RWPE1 (cell line): ENCODE measurements around the gene ELFN2.

Source experiments
- CTCF ChIA-PET: fragments of 350-600 bp; sonication (Branson Sonifier 250); formaldehyde crosslinking; extraction: SDS; loops from one replicate; lab custom pipeline; 2021; lab: Yijun Ruan, JAX
- POLR2A ChIA-PET: fragments of 400-600 bp; formaldehyde crosslinking; extraction: SDS; loops from one replicate; lab custom pipeline; 2020; ENCODE audit warnings: antibody characterized with exemption; ENCODE audit not compliant: low non-redundant PET; lab: Yijun Ruan, JAX
- DNase-seq: peaks from one replicate; pipeline ENCODE4 v3.0.0; 2012; ENCODE audit warnings: low spot score
- H3K27ac ChIP-seq: fragments of 450-650 bp; 2 replicates; pipeline ENCODE4 v1.5.1; 2017
- CTCF ChIP-seq: fragments of 450-650 bp; conservative IDR thresholded peaks from 2 replicates; pipeline ENCODE4 v1.5.1; 2017; ENCODE audit warnings: low read depth, mild to moderate bottlenecking

ELFN2 gene

DNA sequence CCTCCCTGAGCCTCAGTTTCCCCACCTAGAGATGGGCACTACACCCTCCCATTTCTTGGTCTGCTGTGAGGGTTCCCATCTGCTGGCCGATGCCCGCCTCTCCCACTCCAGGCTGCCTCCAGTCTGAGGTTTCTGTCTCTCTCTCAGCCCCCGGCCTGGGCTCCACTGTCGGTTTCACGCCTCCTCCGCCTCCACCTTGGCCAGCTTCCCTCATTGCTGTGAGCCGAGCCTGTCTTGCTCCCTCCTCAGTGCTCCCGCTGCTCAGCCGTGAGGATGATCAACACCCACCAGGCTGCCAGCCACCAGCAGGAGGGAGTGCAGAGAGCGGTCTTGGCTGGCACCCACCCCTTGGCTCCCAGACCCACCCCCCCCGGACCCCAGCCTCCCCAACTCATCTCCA, 83.9 kb downstream of the ELFN2 start:
- ChIA-PET CTCF (no interaction called here), POLR2A (interaction anchor here (0.9 kb wide), 1 partner anchor 43 kb away, joined by 3 read pairs; no protein-coding TSS in a partner anchor)
- TF ChIP-seq CTCF, result no peak
- no peak overlapping the region for H3K27ac ChIP-seq
- DNase-seq, result no peak

DNA sequence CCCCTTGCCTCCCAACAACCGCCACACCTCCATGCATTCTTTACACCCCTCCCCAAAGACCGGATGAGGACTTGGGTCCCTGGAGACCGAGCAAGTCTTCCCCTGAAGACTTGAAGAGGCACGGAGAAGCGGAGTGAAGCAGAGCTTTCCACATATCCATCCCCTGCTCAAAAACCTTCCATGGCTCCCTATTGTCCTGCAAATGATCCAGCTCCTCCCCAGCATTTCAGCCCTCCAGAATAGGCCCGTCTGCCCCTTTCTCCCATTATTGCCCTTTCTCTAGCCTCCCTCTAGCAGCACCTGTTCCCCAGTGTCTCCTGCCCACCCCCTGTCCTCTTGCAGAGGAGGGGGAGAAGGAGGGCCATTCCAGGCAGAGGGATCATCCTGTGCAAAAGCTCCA, 85.2 kb downstream of the ELFN2 start:
- CTCF ChIA-PET, result interaction anchor here (1.3 kb wide), 1 partner anchor 86 kb away, joined by 3 read pairs; no protein-coding TSS in a partner anchor
- TF ChIP-seq CTCF, result no peak
- H3K27ac ChIP-seq, result no peak overlapping the region
- POLR2A ChIA-PET, result no interaction called here
- DNase-seq, result no peak

GRCh38 chr22:37340331-37341262, 86.7 kb downstream of the ELFN2 start:
- POLR2A ChIA-PET, result no interaction called here
- DNase-seq, result no peak
- TF ChIP-seq CTCF, result no peak

GRCh38 chr22:37338539-37339246, 88.6 kb downstream of the ELFN2 start:
- H3K27ac ChIP-seq, result peak overlapping the region; percentile 80
- POLR2A ChIA-PET, result no interaction called here
- no peak for TF ChIP-seq CTCF
- no peak for DNase-seq
- CTCF ChIA-PET, result no interaction called here

More at GRCh38 chr22:37340331-37341262, 86.7 kb downstream of the ELFN2 start:
- H3K27ac ChIP-seq, result peak overlapping the region; percentile 2; the same call in 1 of the 2 replicates
- CTCF ChIA-PET, result interaction anchor here (0.5 kb wide), 1 partner anchor 242 kb away, joined by 3 read pairs; no protein-coding TSS in a partner anchor

- POLR2A ChIA-PET, result no interaction called here
- peak overlapping the region; percentile 80 for H3K27ac ChIP-seq
- DNase-seq, result no peak
- TF ChIP-seq CTCF, result no peak
- CTCF ChIA-PET, result interaction anchor here (0.6 to 0.9 kb wide), 3 partner anchors 89 to 230 kb away, joined by 3 to 4 read pairs (median 3); no protein-coding TSS in a partner anchor
Measured at GRCh38 chr22:37337204-37337943, 89.9 kb downstream of the ELFN2 start.

GRCh38 chr22:37336579-37336978, 90.7 kb downstream of the ELFN2 start:
- POLR2A ChIA-PET, result no interaction called here

More at GRCh38 chr22:37336579-37336978, 90.7 kb downstream of the ELFN2 start:
- DNase-seq, result no peak
- no peak for TF ChIP-seq CTCF
- CTCF ChIA-PET, result no interaction called here
- H3K27ac ChIP-seq, result peak overlapping the region; percentile 80
